Measurements from ENCODE around the gene TIAM1. TPM values are rescaled to one million over a fixed set of nuclear protein-coding genes. Genes with fewer than 3 reads are reported as not detected.

The TIAM1 gene
- total RNA-seq, 2 experiments from 2014 or later = 50.1 to 51.0 TPM

DNA sequence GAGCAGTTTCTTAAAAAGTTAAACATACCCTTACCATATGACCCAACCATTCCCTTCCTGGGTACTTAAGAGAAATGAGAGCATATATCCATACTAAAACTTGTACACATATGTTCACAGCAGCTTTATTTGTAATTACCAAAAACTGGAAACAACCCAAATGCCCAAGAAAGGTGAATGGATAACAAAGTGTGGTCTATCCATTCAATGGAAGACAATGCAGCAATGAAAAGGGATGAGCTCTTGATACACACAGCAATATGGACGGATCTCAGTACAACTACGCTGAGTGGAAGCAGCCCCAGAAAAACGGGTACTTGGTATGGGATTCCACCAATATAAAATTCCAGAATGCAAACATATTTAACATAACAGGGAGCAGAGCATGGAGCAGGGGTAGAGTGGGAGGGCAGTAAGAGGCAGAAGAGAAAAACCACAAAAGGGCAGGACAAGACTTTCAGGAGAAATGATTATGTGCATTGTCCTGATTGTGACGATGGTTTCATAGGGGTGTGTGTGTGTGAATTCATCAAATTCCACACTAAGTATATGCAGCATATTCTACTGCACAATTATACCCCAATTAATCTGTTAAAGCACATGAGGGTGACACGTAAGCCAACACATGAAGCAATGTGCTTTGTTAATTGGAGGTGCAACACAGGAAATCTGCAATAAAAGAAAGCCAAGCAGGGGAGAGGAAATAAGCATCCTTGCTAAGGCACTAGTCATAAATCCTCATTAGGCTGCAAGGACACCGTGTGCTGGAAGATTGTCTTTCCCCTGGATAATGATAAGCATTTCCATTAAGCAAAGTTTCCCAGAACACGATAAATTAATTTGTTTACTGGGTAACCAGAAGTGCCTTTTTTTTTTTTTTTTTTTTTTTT is 192.7 kb downstream of the TIAM1 start:
- peaks cover 9% of the 10 kb centered on the region for H3K9me3 Mint-ChIP-seq
- DNase-seq = no peak
- no peaks in the 10 kb centered on the region for H3K27me3 Mint-ChIP-seq (ENCODE audit: low read depth)
- H3K4me3 Mint-ChIP-seq = no peak overlapping the region
- H3K4me1 Mint-ChIP-seq (ENCODE audit: low read depth) = peaks cover 62% of the 10 kb centered on the region
- intact Hi-C loops (cut with micrococcal nuclease) = no loop called here
- peaks cover 77% of the 10 kb centered on the region for H3K36me3 Mint-ChIP-seq (ENCODE audit: low read depth)
- CTCF ChIA-PET = interaction anchor here (0.5 to 2.1 kb wide), 2 partner anchors 11 to 30 kb away, joined by 3 to 6 read pairs; no protein-coding TSS in a partner anchor
- no peak overlapping the region for H3K27ac Mint-ChIP-seq

DNA sequence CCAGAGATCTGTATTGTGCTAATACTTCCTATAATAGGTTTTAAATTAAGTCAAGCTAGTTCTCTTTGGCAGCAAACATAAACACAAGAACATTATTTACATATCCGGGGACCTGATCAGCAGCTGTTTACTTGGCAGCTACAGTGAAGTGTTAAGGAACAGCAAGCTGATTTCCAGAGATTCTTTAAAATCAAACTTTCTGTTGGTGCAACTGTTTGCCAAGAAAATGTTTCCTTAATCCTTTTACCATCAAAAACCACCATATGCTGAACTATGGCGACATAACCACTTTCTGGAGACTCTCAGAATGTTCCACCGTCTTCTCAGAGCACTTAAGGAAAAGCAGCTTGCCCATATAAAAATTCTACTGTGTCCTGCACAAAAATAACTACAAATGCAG is 198.8 kb downstream of the TIAM1 start:
- peaks cover 48% of the 10 kb centered on the region for H3K36me3 Mint-ChIP-seq (ENCODE audit: low read depth)

DNA sequence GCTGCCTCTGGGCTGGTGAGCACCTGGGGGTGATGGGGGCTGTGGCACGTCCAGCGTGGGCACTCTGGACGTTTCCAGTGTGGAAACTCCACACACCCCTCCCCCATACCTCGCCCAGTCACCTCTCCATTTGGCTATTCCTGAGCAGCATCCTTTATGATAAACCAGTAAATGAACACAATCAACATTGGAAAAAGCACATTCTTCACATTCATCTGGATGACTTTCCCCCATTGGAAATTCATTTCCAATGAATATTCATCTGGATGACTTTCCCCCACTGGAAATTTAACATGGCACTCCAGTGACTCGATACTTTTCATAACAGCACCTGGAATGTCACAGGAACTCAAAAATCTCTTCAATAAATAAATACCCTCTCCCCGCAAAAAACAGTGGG is 201.0 kb downstream of the TIAM1 start:
- CTCF ChIA-PET = interaction anchor here (0.5 to 0.6 kb wide), 4 partner anchors 28 to 1644 kb away, joined by 3 to 8 read pairs (median 4); no protein-coding TSS in a partner anchor
- Mint-ChIP-seq H3K36me3 (ENCODE audit: low read depth) (peaks cover 48% of the 10 kb centered on the region), H3K4me1 (ENCODE audit: low read depth) (peaks cover 33% of the 10 kb centered on the region), H3K27ac (no peak overlapping the region), H3K27me3 (ENCODE audit: low read depth) (no peaks in the 10 kb centered on the region), H3K9me3 (peaks cover under 1% of the 10 kb centered on the region), H3K4me3 (no peak overlapping the region)
- DNase-seq = no peak
- intact Hi-C loops (cut with micrococcal nuclease) = loop anchor here (2.0 kb wide), 2 partner anchors 26 to 34 kb away; no protein-coding TSS in a partner anchor

More for the DNA sequence above, 198.8 kb downstream of the TIAM1 start:
- Mint-ChIP-seq H3K4me3 (no peak overlapping the region), H3K27ac (peak overlapping the region; percentile 30), H3K27me3 (ENCODE audit: low read depth) (no peaks in the 10 kb centered on the region), H3K4me1 (ENCODE audit: low read depth) (peaks cover 43% of the 10 kb centered on the region), H3K9me3 (peaks cover 5% of the 10 kb centered on the region)
- intact Hi-C loops (cut with micrococcal nuclease) = no loop called here
- CTCF ChIA-PET = interaction anchor here (0.6 to 1.5 kb wide), 5 partner anchors 16 to 456 kb away, joined by 3 read pairs; no protein-coding TSS in a partner anchor
- DNase-seq = no peak

DNA sequence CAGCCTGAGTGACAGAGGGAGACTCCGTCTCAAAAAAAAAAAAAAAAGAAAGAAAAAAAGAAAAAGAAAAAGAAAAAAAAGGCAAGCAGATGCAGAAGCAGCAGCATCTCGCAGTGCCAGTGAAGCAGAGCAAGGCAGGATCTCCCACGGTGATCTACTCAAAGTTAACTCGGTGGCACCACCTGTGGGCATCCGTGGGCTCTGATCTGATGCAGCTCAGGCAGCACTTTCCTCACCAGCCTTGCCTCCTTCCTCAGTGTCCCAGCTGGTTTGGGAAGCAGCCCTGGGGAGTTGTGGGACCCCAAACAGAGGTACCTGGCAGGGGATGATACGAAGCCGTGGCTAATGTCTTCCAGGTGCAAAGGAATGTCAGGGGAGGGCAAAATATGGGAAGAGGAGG is 201.5 kb downstream of the TIAM1 start:
- intact Hi-C loops (cut with micrococcal nuclease) = loop anchor here (2.0 kb wide), 2 partner anchors 26 to 34 kb away; no protein-coding TSS in a partner anchor
- CTCF ChIA-PET = interaction anchor here (0.5 to 1.3 kb wide), 2 partner anchors 14 to 40 kb away, joined by 3 read pairs; no protein-coding TSS in a partner anchor
- Mint-ChIP-seq H3K4me1 (ENCODE audit: low read depth) (peaks cover 32% of the 10 kb centered on the region), H3K9me3 (no peaks in the 10 kb centered on the region), H3K27ac (no peak overlapping the region), H3K27me3 (ENCODE audit: low read depth) (no peaks in the 10 kb centered on the region), H3K4me3 (no peak overlapping the region), H3K36me3 (ENCODE audit: low read depth) (peaks cover 50% of the 10 kb centered on the region)
- peak; percentile 68 for DNase-seq

DNA sequence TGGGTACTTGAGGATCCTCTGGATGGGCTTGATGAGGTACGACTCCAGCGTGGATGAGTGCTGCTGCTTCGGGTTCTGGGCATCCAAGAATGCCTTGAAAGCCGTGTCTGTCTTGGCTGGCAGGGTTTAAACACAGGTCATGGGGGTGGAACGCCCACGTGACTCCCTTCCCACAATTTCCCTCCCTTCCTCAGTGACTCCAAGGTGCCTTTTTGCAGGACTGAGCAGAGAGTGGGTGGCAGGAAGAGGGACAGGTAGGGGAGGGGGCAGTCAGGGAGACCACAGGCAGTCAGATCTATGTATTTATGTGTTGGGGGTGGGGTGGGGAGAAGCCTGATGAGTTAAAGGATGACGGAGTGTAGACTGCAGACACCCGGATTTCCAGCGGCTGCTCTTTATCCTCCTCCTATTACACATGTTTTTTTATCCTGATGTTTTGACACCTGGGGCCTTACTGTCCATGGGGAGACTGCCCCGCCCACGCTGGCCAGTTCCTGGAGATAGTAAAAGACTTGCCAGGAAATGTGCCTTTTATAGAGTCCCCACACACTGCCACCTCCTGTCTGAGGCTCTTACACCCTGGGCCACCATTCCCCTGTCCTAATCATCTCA is 202.6 kb downstream of the TIAM1 start:
- CTCF ChIA-PET = interaction anchor here (0.5 to 1.3 kb wide), 2 partner anchors 15 to 1619 kb away, joined by 3 read pairs; no protein-coding TSS in a partner anchor
- H3K36me3 Mint-ChIP-seq (ENCODE audit: low read depth) = peaks cover 51% of the 10 kb centered on the region

DNA sequence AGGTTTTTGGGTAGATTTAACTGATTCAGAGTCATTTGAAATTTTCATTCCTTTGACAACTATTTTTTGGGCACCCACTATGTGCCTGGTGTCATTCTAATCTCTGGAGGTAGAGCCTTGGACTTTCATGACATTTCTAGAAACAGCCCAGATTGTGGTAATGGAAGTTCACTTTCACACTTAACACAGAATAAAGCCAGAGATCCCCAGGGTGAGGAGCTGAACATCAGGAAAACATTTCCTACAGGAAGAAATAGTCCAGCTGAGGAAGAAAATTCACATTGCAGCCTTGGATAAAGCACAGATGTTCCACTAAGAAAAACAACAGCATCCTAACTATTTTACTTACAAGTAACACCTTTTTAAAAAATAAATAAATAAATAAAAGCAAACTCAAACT is 203.4 kb downstream of the TIAM1 start:
- Mint-ChIP-seq H3K36me3 (ENCODE audit: low read depth) (peaks cover 54% of the 10 kb centered on the region), H3K27me3 (ENCODE audit: low read depth) (no peaks in the 10 kb centered on the region), H3K9me3 (no peaks in the 10 kb centered on the region), H3K27ac (no peak overlapping the region), H3K4me3 (no peak overlapping the region), H3K4me1 (ENCODE audit: low read depth) (peaks cover 25% of the 10 kb centered on the region)
- CTCF ChIA-PET = no interaction called here
- DNase-seq = no peak
- intact Hi-C loops (cut with micrococcal nuclease) = no loop called here

More for the DNA sequence above, 202.6 kb downstream of the TIAM1 start:
- Mint-ChIP-seq H3K27ac (no peak overlapping the region), H3K27me3 (ENCODE audit: low read depth) (no peaks in the 10 kb centered on the region), H3K9me3 (no peaks in the 10 kb centered on the region), H3K4me3 (no peak overlapping the region), H3K4me1 (ENCODE audit: low read depth) (peaks cover 29% of the 10 kb centered on the region)
- DNase-seq = no peak
- intact Hi-C loops (cut with micrococcal nuclease) = no loop called here

DNA sequence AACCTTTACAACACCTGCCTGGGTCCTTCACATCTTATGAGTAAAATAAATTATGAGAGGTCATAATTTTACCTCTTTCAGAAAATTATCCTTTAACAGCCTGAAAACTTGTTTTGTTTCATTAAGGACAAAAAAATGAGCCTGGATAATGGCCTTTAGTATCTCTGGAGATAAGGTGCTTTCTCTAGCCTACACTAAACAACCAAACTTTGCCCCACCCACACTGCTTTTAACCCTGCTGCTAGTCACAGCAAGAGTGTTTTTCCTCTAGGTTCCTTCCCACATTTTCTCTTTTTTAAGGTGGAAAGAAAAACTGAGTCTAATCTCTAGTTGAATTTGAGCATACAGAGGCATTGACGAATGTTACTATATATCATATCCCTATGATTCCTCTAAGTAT is 204.0 kb downstream of the TIAM1 start:
- intact Hi-C loops (cut with micrococcal nuclease) = no loop called here
- Mint-ChIP-seq H3K4me3 (no peak overlapping the region), H3K36me3 (ENCODE audit: low read depth) (peaks cover 59% of the 10 kb centered on the region), H3K27ac (no peak overlapping the region), H3K27me3 (ENCODE audit: low read depth) (no peaks in the 10 kb centered on the region), H3K4me1 (ENCODE audit: low read depth) (peaks cover 28% of the 10 kb centered on the region), H3K9me3 (no peaks in the 10 kb centered on the region)
- CTCF ChIA-PET = no interaction called here
- DNase-seq = no peak

DNA sequence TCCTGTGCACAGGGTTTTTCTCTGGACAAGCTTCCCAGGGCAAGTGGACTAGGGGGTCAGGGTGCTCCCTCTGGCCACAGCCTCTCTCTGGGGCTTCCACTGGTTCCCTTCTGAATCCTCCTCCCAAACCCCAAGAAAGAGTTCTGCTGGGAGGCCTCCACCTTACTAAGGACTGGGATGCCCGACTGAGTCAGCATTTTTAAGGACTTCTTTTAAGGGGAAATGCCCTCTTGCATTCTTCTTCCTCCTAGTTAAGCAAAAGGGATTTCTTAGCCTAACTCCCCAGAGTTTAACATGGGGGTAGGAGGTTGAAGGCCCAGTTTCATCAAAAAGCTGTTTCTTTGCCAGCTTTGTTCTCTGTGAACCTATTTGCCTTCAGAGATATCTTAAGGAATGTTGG is 206.1 kb downstream of the TIAM1 start:
- Mint-ChIP-seq H3K4me3 (no peak overlapping the region), H3K9me3 (no peaks in the 10 kb centered on the region), H3K4me1 (ENCODE audit: low read depth) (peaks cover 46% of the 10 kb centered on the region), H3K27ac (no peak overlapping the region), H3K27me3 (ENCODE audit: low read depth) (no peaks in the 10 kb centered on the region), H3K36me3 (ENCODE audit: low read depth) (peaks cover 73% of the 10 kb centered on the region)
- DNase-seq = no peak
- CTCF ChIA-PET = no interaction called here
- intact Hi-C loops (cut with micrococcal nuclease) = no loop called here

DNA sequence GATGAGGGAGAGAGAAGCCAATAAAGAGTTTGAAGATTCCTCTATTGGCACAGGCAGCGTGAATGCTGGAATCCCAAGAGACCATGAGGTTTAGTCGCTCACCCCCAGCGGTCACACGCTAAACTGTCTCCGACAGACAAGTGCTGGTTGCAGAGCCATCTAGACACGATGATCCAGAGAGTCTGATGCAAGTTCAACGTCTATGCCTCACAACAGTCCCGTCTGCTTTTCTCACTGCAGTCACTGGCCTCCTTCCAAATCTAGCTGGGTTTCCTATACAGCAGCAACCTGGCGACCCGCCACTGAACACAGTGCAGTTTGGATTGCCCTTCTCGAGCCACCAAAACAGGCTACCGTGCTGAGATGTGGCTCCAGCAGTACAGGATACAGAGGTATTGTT is 207.2 kb downstream of the TIAM1 start:
- H3K4me1 Mint-ChIP-seq (ENCODE audit: low read depth) = peaks cover 51% of the 10 kb centered on the region
- CTCF ChIA-PET = no interaction called here
- no peak for DNase-seq
- no peaks in the 10 kb centered on the region for H3K9me3 Mint-ChIP-seq
- no peak overlapping the region for H3K4me3 Mint-ChIP-seq
- H3K36me3 Mint-ChIP-seq (ENCODE audit: low read depth) = peaks cover 79% of the 10 kb centered on the region
- no peak overlapping the region for H3K27ac Mint-ChIP-seq
- H3K27me3 Mint-ChIP-seq (ENCODE audit: low read depth) = no peaks in the 10 kb centered on the region
- intact Hi-C loops (cut with micrococcal nuclease) = no loop called here

DNA sequence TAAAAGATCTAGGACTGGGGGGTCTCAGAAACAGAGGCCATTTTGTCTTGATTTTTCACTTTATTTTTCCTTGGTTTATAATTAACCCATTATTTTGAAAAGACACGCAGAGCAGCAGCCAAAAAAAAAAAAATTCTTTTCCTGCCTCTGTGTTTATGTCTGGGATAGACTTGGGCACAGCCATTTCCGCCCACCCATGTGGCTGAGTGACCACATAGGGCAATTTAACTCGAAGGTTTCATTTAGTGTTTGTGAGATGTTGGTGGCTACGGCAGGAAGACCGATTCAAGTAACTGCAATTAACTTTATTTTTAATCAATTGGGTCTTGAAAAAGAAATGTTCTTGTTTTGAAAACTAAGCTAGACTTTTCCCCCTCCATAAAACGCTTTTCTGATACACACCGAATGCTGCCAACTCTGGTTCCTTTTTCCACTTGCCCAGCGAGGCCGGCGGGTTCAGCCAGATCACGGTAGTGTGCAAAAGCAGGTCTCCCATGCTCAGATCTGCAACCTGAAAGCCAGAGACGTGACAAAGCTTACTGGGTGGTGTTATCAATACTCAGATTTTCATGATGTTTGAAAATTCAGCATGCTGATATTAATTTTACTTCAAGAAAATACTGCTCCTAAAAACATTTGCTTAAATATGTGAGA is 208.4 kb downstream of the TIAM1 start:
- Mint-ChIP-seq H3K27ac (no peak overlapping the region), H3K27me3 (ENCODE audit: low read depth) (no peaks in the 10 kb centered on the region), H3K36me3 (ENCODE audit: low read depth) (peaks cover 80% of the 10 kb centered on the region), H3K4me1 (ENCODE audit: low read depth) (peaks cover 57% of the 10 kb centered on the region), H3K4me3 (no peak overlapping the region), H3K9me3 (no peaks in the 10 kb centered on the region)
- intact Hi-C loops (cut with micrococcal nuclease) = no loop called here
- CTCF ChIA-PET = interaction anchor here (0.6 to 0.9 kb wide), 2 partner anchors 23 to 63 kb away, joined by 3 read pairs; no protein-coding TSS in a partner anchor
- DNase-seq = no peak

DNA sequence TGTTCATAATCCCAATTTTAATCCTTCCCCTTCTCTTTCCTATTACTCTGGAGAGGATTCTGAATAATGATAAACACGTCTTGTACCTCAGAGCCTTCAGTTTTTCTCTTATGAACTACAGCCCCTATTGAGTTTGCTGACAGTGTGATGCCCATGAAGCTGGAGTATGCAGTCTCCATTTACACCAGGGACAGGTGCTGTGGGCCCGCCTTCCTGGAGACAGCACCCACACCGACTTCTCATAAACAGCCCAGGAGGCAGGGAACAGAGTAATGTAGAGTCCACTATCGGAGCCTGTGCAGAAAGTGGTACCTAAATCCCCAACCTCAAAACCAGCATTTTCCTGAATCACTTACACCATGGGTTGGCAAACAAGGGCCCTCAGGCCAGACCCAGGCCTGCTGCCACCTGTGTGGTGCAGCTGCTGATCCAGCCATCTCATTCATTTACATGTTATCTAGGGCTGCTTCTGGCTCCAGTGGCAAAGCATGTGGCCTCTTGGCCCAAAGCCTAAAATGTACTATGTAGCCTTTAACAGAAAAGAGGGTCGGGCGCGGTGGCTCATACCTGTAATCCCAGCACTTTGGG is 210.7 kb downstream of the TIAM1 start:
- peak overlapping the region; percentile 83 for H3K27ac Mint-ChIP-seq
- H3K9me3 Mint-ChIP-seq = no peaks in the 10 kb centered on the region
- peak overlapping the region; percentile 32 for H3K4me3 Mint-ChIP-seq
- H3K4me1 Mint-ChIP-seq (ENCODE audit: low read depth) = peaks cover 64% of the 10 kb centered on the region
- H3K36me3 Mint-ChIP-seq (ENCODE audit: low read depth) = peaks cover 78% of the 10 kb centered on the region
- intact Hi-C loops (cut with micrococcal nuclease) = loop anchor here (1.0 to 5.0 kb wide), 8 partner anchors 26 to 1144 kb away; partner anchors contain the start of genes KRTAP21-3, MIS18A and SOD1
- no peaks in the 10 kb centered on the region for H3K27me3 Mint-ChIP-seq (ENCODE audit: low read depth)
- peak; percentile 38 for DNase-seq
- CTCF ChIA-PET = interaction anchor here (0.6 to 3.2 kb wide), 10 partner anchors 14 to 478 kb away, joined by 3 to 23 read pairs (median 3); no protein-coding TSS in a partner anchor

Data from activated naive CD4-positive, alpha-beta T cell treated with anti-CD3 and anti-CD28 coated beads for 36 hours (primary cell).